Measurements from ENCODE around the gene TAS2R14. TPM values are rescaled to one million over a fixed set of nuclear protein-coding genes. Genes with fewer than 3 reads are reported as not detected.

Gene TAS2R14
- total RNA-seq, 4 donors from 2014 or later = 1.5 to 3.3 (median 1.6) TPM

DNA sequence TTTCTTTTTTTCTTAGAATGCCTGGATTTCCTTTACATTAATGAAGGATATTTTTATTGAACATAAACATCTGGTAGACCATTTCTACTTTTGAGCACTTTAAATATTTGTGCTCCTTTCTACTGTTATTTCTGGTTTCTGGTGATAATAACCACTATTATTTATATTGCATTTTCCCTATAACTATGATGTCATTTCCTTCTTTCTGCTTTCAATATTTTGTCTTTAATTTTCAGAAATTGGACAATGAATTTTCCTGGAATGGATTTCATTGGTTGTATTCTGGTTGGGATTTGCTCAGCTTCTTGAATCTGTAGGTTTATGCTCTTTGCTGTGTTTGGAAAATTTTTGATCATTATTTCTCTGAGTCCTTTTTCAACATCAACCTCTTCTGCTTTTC lies 49.8 kb downstream of the TAS2R14 start:
- TF ChIP-seq POLR2AphosphoS5 (IDR thresholded peaks at IDR 0.05) = no peak
- no peaks in the 10 kb centered on the region for H3K9me3 ChIP-seq
- H3K4me3 ChIP-seq = no peak overlapping the region
- intact Hi-C loops (cut with DNase I) = no loop called here
- H3K27me3 ChIP-seq = no peaks in the 10 kb centered on the region
- no peak overlapping the region for H3K27ac ChIP-seq (replicated peaks in 1 of 4)
- no peaks in the 10 kb centered on the region for H3K36me3 ChIP-seq
- H3K4me1 ChIP-seq = no peaks in the 10 kb centered on the region
- DNase-seq (ENCODE audit: extremely low spot score) = no peak

Other genes starting within 250 kb of the TAS2R14 start
- 100 to 1,000 TPM; 406 to 604 (median 588) TPM for gene YBX3, start 215.9 kb downstream of the TAS2R14 start, total RNA-seq
- not detected for gene TAS2R7, start 136.6 kb downstream of the TAS2R14 start, total RNA-seq
- not detected for gene TAS2R8, start 132.0 kb downstream of the TAS2R14 start, total RNA-seq
- gene TAS2R9, start 129.1 kb downstream of the TAS2R14 start, total RNA-seq = not detected
- under 1 TPM in 2 of 4 donors, not detected in 2; 0.40 to 0.42 TPM for gene TAS2R10, start 112.9 kb downstream of the TAS2R14 start, total RNA-seq
- 1 to 10 TPM in 3 of 4 donors, not detected in 1; 1.0 to 2.1 (median 1.6) TPM for gene PRR4, start 89.8 kb downstream of the TAS2R14 start, total RNA-seq
- gene PRH1, start 55.0 kb downstream of the TAS2R14 start, total RNA-seq = 10 to 100 TPM; 11.0 to 17.0 (median 12.6) TPM
- gene TAS2R13, start 29.7 kb downstream of the TAS2R14 start, total RNA-seq = 1 to 10 TPM in 1 of 4 donors, under 1 TPM in 3; 0.52 to 1.7 (median 0.80) TPM
- gene PRH2, start 10.0 kb downstream of the TAS2R14 start, total RNA-seq = not detected
- gene TAS2R50, start 47.6 kb upstream of the TAS2R14 start, total RNA-seq = 1 to 10 TPM in 3 of 4 donors, under 1 TPM in 1; 0.99 to 4.2 (median 1.3) TPM
- 1 to 10 TPM in 3 of 4 donors, under 1 TPM in 1; 0.78 to 4.6 (median 1.3) TPM for gene TAS2R20, start 59.0 kb upstream of the TAS2R14 start, total RNA-seq
- 1 to 10 TPM; 1.4 to 8.3 (median 2.6) TPM for gene TAS2R19, start 83.4 kb upstream of the TAS2R14 start, total RNA-seq
- gene TAS2R31, start 92.1 kb upstream of the TAS2R14 start, total RNA-seq = 1 to 10 TPM; 1.1 to 3.3 (median 2.2) TPM
- gene TAS2R46, start 123.0 kb upstream of the TAS2R14 start, total RNA-seq = 1 to 10 TPM in 1 of 4 donors, not detected in 3; 1.1 TPM
- 1 to 10 TPM in 2 of 4 donors, under 1 TPM in 2; 0.39 to 1.3 (median 0.87) TPM for gene TAS2R43, start 153.1 kb upstream of the TAS2R14 start, total RNA-seq
- 1 to 10 TPM; 1.5 to 5.8 (median 2.1) TPM for gene TAS2R30, start 195.4 kb upstream of the TAS2R14 start, total RNA-seq
- 10 to 100 TPM; 12.3 to 19.1 (median 13.5) TPM for gene SMIM10L1, start 231.9 kb upstream of the TAS2R14 start, total RNA-seq
- not detected for gene TAS2R42, start 247.7 kb upstream of the TAS2R14 start, total RNA-seq